HG03060 (cell line): ENCODE data around the gene NRXN3.
"Not testable (repeated sequence)": the region's sequence is repeated elsewhere in the genome, so short reads cannot be mapped to it uniquely, and the experiment has no call there.

Experiments used
- ATAC-seq: cut with Tn5 transposase; IDR thresholded peaks from one replicate; pipeline ENCODE4 v1.9.1; 2021; ENCODE audit warnings: low read depth, moderate number of reproducible peaks; ENCODE audit not compliant: unreplicated experiment

The NRXN3 gene

GRCh38 chr14:79090641-79091180 is 920.5 kb downstream of the NRXN3 start:
- no peak for ATAC-seq

DNA sequence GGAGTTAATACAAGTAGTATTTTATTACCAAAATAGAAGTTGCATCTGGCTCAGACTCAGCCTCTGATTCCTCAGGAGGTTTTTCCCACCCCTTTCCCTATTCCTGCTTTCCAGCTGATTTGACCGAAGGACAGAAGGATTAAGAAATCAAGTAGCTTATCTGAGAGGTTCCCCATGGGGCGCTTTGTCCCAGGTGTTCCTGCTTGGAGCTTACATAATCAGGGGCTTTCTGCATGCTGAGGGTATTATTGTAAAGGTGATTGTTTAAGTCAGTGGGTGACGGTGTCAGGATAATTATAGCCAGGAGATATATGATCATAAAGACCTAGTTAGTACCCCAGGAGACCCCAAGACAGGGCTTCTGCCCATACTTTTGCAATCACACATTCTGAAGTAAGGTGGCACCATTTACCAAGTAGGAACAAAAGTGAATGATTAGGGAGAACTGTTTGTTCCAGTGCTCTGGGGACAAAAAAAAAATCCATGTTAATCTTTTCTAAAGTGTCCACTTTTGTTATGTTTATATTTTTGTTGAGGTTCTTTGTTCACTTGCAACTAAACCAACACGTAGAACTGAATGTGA is 921.3 kb downstream of the NRXN3 start:
- ATAC-seq: no peak

DNA sequence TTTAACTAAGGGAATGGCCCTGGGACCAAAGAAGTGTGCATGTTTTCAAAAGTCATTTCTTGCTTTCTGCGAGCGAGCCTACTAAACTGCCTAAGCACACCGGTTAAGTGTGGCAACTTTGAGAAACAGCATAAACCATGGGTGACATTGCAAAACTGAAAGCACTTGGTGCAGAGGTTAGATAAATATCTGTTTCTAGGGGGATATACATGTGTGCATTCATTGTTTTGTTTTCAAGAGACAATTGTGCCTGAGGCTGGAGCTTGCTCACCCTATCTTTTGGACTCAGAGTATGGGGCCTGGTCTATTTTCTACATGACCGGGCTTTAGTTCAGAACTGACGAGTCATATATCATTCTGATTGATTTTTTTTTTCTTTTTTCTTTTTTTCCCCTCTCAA is 923.4 kb downstream of the NRXN3 start:
- ATAC-seq: no peak

DNA sequence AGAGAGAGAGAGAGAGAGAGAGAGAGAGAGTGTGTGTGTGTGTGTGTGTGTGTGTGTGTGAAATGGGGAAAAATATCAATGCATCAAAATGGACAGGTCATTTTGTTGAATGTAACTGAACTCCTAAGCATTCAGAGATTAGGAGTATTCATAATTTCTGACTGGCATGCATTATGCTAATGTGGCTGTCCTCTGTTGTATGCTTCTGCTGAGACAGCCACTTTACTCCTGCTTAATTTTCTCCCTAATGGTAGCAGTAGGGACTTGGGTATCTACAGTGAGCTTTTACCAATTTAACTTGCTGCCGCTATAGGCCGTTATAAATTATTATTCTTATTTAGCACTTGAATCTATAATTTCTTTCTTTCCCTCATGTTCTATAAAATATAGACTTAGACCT is 924.8 kb downstream of the NRXN3 start:
- ATAC-seq: no peak

DNA sequence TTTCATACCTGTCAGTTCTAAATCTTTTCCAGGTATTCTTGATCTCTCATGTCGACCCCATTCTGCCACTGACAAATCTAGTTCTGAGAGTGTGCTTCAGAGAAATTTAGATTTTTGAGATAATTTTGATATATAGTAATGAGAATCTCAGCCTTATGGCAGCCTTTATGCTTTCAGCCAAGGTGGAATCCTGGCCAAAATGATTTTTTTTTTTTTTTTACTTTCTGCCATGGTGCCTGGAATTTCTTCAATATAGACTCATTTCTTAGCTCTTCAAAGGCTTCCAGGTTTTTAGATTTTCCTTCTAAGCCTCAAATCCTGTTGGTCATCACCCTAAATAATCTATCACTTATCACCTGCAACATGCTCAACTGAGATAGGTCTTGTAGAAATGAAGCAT is 926.6 kb downstream of the NRXN3 start:
- ATAC-seq: no peak

DNA sequence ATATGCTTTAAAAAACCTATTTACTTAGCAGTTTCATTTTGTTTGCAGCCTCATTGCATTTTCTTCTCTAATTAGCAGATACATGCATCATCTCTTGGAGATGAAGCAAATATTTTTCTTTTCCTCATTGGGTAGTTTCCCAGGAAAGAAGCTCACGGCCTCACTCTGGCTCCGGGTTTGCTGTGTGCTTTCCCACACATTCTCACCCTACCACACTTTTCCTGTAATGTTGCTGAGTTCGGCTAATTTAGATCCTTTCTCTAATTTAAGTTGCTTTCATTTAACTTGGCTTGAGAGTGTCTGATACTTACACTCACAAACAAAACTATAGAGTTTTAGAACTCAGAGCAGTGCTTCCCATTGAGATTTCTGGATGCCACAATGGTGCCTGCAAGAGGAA is 928.2 kb downstream of the NRXN3 start:
- no peak for ATAC-seq

- no peak for ATAC-seq
Measured at GRCh38 chr14:79100578-79100977, 930.4 kb downstream of the NRXN3 start.

- ATAC-seq: no peak
Measured at GRCh38 chr14:79101388-79101787, 931.2 kb downstream of the NRXN3 start.

DNA sequence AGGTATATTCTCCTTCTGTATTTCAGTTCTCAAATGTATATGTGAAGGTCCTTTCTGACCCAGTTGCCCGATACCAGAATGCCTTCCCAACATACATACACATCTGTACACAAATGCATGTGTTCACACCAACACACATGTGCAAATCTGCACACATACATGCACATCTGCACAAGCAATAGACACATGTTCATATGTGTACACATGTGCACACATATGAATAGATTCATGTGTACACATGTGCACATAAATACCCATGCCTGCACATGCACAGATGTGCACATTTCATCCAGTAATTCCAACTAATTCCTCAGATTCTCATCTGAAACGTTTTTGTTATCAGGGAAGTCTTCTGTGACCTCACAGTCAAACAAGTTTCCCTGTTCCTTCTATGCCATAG is 933.6 kb downstream of the NRXN3 start:
- ATAC-seq: no peak

- not testable (repeated sequence) for ATAC-seq
Measured at GRCh38 chr14:79110564-79110963, 940.4 kb downstream of the NRXN3 start.

DNA sequence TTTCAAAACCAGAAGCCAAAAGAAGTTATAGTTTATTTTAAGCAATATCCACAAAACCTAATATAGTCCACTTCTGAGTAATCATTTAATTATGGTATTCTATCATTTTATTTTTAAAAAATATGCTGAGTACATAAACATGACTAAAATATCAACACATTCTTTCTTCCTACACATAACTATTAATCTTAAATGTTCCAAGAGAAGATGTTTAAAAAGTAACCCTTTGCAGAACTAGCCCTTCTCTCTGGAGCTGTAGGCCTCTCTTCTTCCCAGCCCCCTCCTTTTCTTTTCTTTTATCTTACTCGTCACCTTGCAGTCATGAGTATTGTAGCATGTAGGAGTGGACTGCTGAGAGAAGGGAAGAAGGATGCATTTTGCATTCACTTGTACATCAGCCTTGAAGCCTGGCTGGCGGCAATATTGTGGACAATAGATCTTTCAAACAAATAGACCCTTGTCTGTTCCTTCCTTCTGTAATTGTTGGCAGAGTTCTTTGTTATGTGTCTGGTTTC is 941.9 kb downstream of the NRXN3 start:
- ATAC-seq: no peak

DNA sequence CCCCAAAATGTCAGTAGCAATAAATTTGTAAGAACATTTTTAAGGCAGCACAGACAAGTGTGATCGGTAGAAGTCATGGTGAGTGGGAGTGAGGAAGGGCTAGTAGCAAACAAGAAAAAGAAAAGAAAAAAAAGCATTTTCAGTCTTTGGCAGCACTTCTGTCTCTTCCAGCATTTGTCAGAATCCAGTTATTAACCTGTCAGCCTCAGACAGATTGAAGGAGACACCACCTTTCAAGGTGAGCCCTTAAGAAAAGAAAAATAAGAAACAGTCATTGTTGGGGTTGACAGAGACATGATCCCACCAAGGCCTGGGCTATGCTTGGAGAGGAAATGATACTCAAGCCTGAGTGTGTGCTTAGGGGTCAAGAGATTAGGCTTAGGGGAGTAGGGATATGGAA is 947.4 kb downstream of the NRXN3 start:
- ATAC-seq: no peak

DNA sequence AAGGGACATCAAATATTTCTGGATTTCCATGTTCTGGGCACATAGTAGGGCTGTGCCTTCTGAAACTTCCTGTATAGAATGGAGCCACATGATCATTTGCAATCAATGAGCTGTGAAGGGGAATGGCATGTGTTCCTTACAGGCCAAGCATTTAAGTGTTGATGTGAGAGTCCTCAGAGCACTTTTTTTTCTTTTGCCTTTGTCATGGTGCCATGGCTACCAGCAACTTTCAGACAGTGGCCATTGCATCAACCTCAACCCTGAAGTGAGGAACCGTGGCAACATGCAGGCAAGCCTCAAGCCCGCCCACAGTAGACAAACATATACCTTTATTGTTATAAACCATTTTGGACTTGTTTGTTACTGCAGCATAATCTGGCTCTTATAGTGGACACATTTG is 948.1 kb downstream of the NRXN3 start:
- ATAC-seq: no peak

- no peak for ATAC-seq
Measured at GRCh38 chr14:79134361-79134760, 964.2 kb downstream of the NRXN3 start.

DNA sequence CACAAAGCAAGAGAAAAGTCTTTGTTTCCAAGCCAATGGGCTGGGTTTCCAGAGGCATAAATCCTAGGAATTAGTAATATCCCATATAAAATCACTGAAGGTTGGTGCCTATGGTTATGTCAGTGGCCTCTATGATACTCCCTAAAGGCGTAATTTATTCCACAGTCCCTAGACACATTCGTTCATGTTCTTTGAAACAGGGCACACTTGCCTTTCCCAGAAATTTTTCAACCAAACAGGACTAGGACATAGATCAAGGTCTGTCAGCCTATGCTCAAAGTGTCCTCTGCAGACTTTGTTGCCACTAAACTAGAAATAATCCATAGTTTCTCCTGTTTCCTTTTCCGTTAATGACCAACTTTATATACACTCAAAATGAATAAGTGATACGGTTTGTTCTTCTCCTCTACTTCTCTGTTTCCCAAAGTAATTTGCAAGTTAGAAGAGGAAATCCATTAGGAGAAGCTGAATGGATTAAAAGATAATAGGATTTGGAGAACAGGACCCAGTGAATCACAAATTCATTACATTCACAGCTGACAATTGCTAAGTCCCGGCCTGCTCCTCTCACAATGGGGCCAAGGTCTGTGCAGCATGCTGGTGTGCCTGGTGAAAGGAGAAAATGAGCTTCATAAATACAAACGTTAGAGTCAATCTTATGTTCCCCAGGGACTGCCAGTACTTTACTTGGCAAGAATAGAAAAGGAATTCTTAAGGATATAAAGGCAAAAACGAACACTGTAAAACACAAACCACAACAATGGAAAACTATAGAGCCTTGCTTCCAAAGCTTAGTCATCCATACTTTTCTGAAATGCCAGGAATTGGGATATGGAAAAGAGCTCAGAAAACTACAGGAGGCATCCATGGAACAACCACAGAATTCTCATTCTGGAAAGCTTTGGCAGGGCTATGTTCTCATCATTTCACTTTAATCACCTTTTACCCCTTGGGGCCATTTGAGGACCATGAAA is 966.2 kb downstream of the NRXN3 start:
- no peak for ATAC-seq

DNA sequence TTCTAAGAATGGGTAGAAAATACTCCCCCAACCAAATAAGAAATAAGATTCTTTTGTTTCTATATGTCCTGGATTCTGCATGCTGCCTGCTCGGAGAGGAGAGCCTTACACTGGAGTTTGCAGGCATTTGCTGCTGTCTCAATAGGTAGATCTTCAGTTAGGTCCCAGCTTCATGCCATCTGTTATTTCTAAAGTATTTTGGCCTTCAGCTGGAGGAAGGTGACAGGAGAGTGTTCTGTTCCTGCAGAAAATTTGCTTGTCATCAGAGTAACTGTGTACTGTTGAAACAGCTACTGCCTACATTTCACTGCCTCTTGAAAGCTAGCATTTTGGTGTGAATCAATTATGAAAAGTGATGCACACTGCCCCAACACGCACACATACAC is 966.9 kb downstream of the NRXN3 start:
- no peak for ATAC-seq

GRCh38 chr14:79137836-79138235 is 967.7 kb downstream of the NRXN3 start:
- no peak for ATAC-seq

DNA sequence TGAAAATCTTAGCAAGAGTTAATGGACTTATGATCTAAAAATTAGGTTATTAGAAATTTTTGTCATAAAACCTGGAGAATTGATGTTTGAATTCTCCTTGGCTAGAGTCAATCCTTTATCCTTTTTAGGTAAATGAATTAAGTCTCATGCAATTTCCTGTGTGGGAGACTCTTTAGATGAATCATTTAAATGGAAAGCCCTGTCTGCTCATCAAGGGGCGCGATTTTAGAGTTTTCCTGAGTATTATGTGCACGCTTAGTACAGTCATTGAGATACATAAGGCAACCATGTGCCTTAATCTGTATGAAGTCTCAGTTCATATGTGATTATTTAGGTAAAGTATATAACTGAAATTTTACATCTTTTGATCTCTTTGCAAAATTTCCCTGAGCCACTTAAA is 974.7 kb downstream of the NRXN3 start:
- ATAC-seq: no peak

- no peak for ATAC-seq
Measured at GRCh38 chr14:79150226-79150625, 980.1 kb downstream of the NRXN3 start.

- no peak for ATAC-seq
Measured at GRCh38 chr14:79157369-79157768, 987.2 kb downstream of the NRXN3 start.

- ATAC-seq: no peak
Measured at GRCh38 chr14:79161571-79161970, 991.4 kb downstream of the NRXN3 start.

DNA sequence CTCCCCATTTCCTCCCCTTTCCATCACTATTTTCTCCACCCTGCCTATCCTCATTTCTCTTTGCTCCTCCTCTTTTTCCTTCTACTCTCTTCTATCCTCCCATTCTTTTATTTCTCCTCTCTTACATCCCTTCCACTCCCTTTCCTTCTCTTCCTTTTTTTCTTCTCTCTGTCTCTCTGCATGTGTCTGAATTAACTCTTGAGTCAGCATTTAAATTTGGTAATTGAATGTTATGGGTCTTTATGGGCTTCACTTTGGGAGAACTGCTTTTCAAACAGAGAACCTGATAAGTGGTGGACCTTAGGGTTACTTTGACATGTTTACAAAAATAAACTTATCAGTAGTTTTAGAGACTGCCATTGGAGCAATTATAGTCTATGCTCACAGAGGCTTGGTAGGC is 992.7 kb downstream of the NRXN3 start:
- no peak for ATAC-seq
